Natural killer cell (primary cell): ENCODE measurements around the gene CFAP299. TPM values are rescaled to one million over a fixed set of nuclear protein-coding genes. Genes with fewer than 3 reads are reported as not detected.

Experiments
- ATAC-seq, 3 donors: fragments of 150-1000 bp in 2 of 3; fragments of 200-7000 bp in 1 of 3; cut with Tn5 transposase; 1 replicate in 1 of 3; 2 replicates in 2 of 3; pipeline ENCODE4 v1.10.0; 2021; ENCODE audit warnings: mild to moderate bottlenecking in 2 of 3, moderate library complexity in 2 of 3
- DNase-seq, 2 donors: peaks; one replicate each; pipeline versions ENCODE4 v3.0.0 to v3.0.0-alpha.2; 2013 to 2021; ENCODE audit warnings: mixed read lengths in 1 of 2
- H3K27ac ChIP-seq: one replicate; pipeline ENCODE4 v1.5.1; 2013; ENCODE audit warnings: mild to moderate bottlenecking, low read length
- H3K27me3 ChIP-seq: one replicate; pipeline ENCODE4 v1.6.1; 2013; ENCODE audit warnings: low read length; ENCODE audit not compliant: control insufficient read depth, insufficient read depth
- H3K36me3 ChIP-seq: one replicate; pipeline ENCODE4 v1.6.1; 2013; ENCODE audit warnings: low read length; ENCODE audit not compliant: control insufficient read depth, insufficient read depth
- H3K4me1 ChIP-seq: one replicate; pipeline ENCODE4 v1.6.1; 2013; ENCODE audit warnings: low read length; ENCODE audit not compliant: control insufficient read depth, insufficient read depth
- H3K4me3 ChIP-seq: one replicate; pipeline ENCODE4 v1.5.1; 2013; ENCODE audit warnings: low read length
- H3K9me3 ChIP-seq: one replicate; pipeline ENCODE4 v1.6.1; 2013; ENCODE audit warnings: low read length; ENCODE audit not compliant: control insufficient read depth, insufficient read depth
- H3K27ac Mint-ChIP-seq, 2 donors: one replicate each; pipeline ENCODE4 v1.8.0; 2022; ENCODE audit warnings: mild to moderate bottlenecking in 2 of 2, mixed read lengths in 2 of 2, moderate library complexity in 1 of 2
- H3K27me3 Mint-ChIP-seq, 2 donors: one replicate each; pipeline ENCODE4 v1.8.0; 2022; ENCODE audit warnings: low read depth in 2 of 2, mixed read lengths in 2 of 2
- H3K36me3 Mint-ChIP-seq: one replicate; pipeline ENCODE4 v1.8.0; 2022; ENCODE audit warnings: mixed read lengths
- H3K4me1 Mint-ChIP-seq, 2 donors: one replicate each; pipeline ENCODE4 v1.8.0; 2022; ENCODE audit warnings: mixed read lengths in 2 of 2
- H3K4me3 Mint-ChIP-seq: one replicate; pipeline ENCODE4 v1.8.0; 2022; ENCODE audit warnings: mild to moderate bottlenecking, moderate library complexity, mixed read lengths
- H3K9me3 Mint-ChIP-seq, 2 donors: one replicate each; pipeline ENCODE4 v1.8.0; 2022; ENCODE audit warnings: mixed read lengths in 2 of 2
- WGBS: methylation state at CpG from one replicate; pipeline ENCODE4 v1.1.7; 2013; ENCODE audit warnings: missing lambda C conversion rate; ENCODE audit not compliant: insufficient coverage; 5-methylcytosine and 5-hydroxymethylcytosine counted together
- intact Hi-C: fragments of 100-400 bp; cut with micrococcal nuclease; formaldehyde crosslinking; loops from one replicate; pipeline ENCODE4 v1.14.2; 2022
- total RNA-seq, 4 donors: library from RNA; stranded (reverse); fragments of 120-200 nt in 1 of 4; gene quantifications; one replicate each; pipeline versions ENCODE4 v1.2.3 to v1.2.4, GENCODE V29; 2013 to 2022
- TF ChIP-seq, protein P1 (sequence below): fragments of 200-600 bp; IDR thresholded peaks from one replicate; pipeline ENCODE4 v1.8.0; 2022; ENCODE audit warnings: antibody characterized with exemption

The CFAP299 gene
- total RNA-seq, 3 donors from 2014 or later (not counting 1 experiment from before 2014, with no cell fraction given), result not detected

- Mint-ChIP-seq H3K4me3 (no peak overlapping the region), H3K27me3 (peaks cover 9 to 10% of the 10 kb centered on the region in 2 donors), H3K36me3 (no peaks in the 10 kb centered on the region), H3K9me3 (no peaks in the 10 kb centered on the region), H3K27ac (no peak overlapping the region), H3K4me1 (no peaks in the 10 kb centered on the region)
- Histone ChIP-seq H3K36me3 (no peaks in the 10 kb centered on the region), H3K27ac (no peak overlapping the region), H3K4me1 (no peaks in the 10 kb centered on the region), H3K4me3 (no peak overlapping the region), H3K27me3 (no peaks in the 10 kb centered on the region), H3K9me3 (no peaks in the 10 kb centered on the region)
- intact Hi-C loops, result no loop called here
- TF ChIP-seq, protein P1, sequence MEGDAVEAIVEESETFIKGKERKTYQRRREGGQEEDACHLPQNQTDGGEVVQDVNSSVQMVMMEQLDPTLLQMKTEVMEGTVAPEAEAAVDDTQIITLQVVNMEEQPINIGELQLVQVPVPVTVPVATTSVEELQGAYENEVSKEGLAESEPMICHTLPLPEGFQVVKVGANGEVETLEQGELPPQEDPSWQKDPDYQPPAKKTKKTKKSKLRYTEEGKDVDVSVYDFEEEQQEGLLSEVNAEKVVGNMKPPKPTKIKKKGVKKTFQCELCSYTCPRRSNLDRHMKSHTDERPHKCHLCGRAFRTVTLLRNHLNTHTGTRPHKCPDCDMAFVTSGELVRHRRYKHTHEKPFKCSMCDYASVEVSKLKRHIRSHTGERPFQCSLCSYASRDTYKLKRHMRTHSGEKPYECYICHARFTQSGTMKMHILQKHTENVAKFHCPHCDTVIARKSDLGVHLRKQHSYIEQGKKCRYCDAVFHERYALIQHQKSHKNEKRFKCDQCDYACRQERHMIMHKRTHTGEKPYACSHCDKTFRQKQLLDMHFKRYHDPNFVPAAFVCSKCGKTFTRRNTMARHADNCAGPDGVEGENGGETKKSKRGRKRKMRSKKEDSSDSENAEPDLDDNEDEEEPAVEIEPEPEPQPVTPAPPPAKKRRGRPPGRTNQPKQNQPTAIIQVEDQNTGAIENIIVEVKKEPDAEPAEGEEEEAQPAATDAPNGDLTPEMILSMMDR, result no peak
- DNase-seq (no peak), ATAC-seq (no peak)
Observed at GRCh38 chr4:80948995-80949394, 613.5 kb downstream of the CFAP299 start.

DNA sequence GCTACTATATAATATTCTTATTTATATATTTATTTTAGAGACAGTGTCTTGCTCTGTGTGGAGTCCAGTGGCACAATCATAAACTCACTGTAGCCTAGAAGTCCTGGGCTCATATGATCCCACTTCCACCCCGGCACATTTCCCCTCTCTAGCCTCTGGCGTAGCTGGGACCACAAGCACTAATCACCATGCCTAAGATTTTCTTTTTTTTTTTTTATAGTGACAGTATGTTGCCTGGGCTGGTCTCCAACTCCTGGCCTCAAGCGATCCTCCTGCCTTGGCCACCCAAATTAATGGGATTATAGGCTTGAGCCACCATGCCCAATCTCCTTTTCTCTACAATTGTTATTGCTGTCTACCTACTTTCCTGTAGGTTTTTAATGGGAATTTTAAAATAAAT is 620.9 kb downstream of the CFAP299 start:
- TF ChIP-seq, protein P1, result no peak
- Mint-ChIP-seq H3K4me1 (no peaks in the 10 kb centered on the region), H3K36me3 (no peaks in the 10 kb centered on the region), H3K4me3 (no peak overlapping the region), H3K9me3 (no peaks in the 10 kb centered on the region), H3K27ac (no peak overlapping the region), H3K27me3 (peaks cover 0 to 2% of the 10 kb centered on the region in 2 donors)
- no peaks in the 10 kb centered on the region for H3K9me3 ChIP-seq
- H3K4me3 ChIP-seq, result no peak overlapping the region
- DNase-seq, result no peak
- H3K4me1 ChIP-seq, result no peaks in the 10 kb centered on the region
- intact Hi-C loops, result no loop called here
- no peak overlapping the region for H3K27ac ChIP-seq
- no peak for ATAC-seq
- no peaks in the 10 kb centered on the region for H3K36me3 ChIP-seq
- 100% methylated on average over 1 of the region's 3 CpGs for WGBS
- H3K27me3 ChIP-seq, result no peaks in the 10 kb centered on the region

GRCh38 chr4:80963051-80963450 is 627.5 kb downstream of the CFAP299 start:
- Mint-ChIP-seq H3K27me3 (peaks cover 10 to 11% of the 10 kb centered on the region in 2 donors), H3K4me1 (no peaks in the 10 kb centered on the region)

GRCh38 chr4:80967346-80967745 is 631.8 kb downstream of the CFAP299 start:
- Mint-ChIP-seq H3K27me3 (peaks cover 18 to 28% of the 10 kb centered on the region in 2 donors), H3K36me3 (no peaks in the 10 kb centered on the region), H3K4me1 (no peaks in the 10 kb centered on the region), H3K9me3 (no peaks in the 10 kb centered on the region), H3K27ac (no peak overlapping the region), H3K4me3 (no peak overlapping the region)
- H3K27ac ChIP-seq, result no peak overlapping the region
- TF ChIP-seq, protein P1, result no peak
- WGBS, result 90% methylated on average over 4 of the region's 4 CpGs
- no peak for ATAC-seq
- no peak for DNase-seq
- no peak overlapping the region for H3K4me3 ChIP-seq
- no peaks in the 10 kb centered on the region for H3K9me3 ChIP-seq
- H3K4me1 ChIP-seq, result no peaks in the 10 kb centered on the region
- no peaks in the 10 kb centered on the region for H3K27me3 ChIP-seq
- no peaks in the 10 kb centered on the region for H3K36me3 ChIP-seq
- intact Hi-C loops, result no loop called here

More at GRCh38 chr4:80963051-80963450, 627.5 kb downstream of the CFAP299 start:
- no peak overlapping the region for H3K27ac Mint-ChIP-seq
- H3K36me3 Mint-ChIP-seq, result no peaks in the 10 kb centered on the region
- 92% methylated on average over 1 of the region's 2 CpGs for WGBS
- DNase-seq (no peak), ATAC-seq (no peak)
- H3K4me3 ChIP-seq, result no peak overlapping the region
- no peak overlapping the region for H3K4me3 Mint-ChIP-seq
- TF ChIP-seq, protein P1, result no peak
- H3K9me3 ChIP-seq, result no peaks in the 10 kb centered on the region
- no peaks in the 10 kb centered on the region for H3K4me1 ChIP-seq
- no peaks in the 10 kb centered on the region for H3K27me3 ChIP-seq
- no peaks in the 10 kb centered on the region for H3K9me3 Mint-ChIP-seq
- H3K36me3 ChIP-seq, result no peaks in the 10 kb centered on the region
- no peak overlapping the region for H3K27ac ChIP-seq
- intact Hi-C loops, result no loop called here
